ENCODE results near the gene USP40.

- TF ChIP-seq CTCF (IDR thresholded peaks at IDR 0.05 in 2 of 3, conservative IDR thresholded peaks at IDR 0.05 in 1 of 3; ENCODE audit: borderline replicate concordance in 1 of 3, insufficient read depth in 1 of 3, low read depth in 2 of 3, low read length in 2 of 3) (no peak), SIN3A (IDR thresholded peaks at IDR 0.05; ENCODE audit: low read depth) (no peak), ZFX (IDR thresholded peaks at IDR 0.05) (no peak), EZH2 (IDR thresholded peaks at IDR 0.05) (no peak), POLR2AphosphoS5 (IDR thresholded peaks at IDR 0.05; ENCODE audit: low read depth, low read length) (no peak)
Measured at GRCh38 chr2:233444501-233444900, 122.1 kb downstream of the USP40 start.

Measured in HCT116 (cell line).